ENCODE results near the gene PTPN11.

DNA sequence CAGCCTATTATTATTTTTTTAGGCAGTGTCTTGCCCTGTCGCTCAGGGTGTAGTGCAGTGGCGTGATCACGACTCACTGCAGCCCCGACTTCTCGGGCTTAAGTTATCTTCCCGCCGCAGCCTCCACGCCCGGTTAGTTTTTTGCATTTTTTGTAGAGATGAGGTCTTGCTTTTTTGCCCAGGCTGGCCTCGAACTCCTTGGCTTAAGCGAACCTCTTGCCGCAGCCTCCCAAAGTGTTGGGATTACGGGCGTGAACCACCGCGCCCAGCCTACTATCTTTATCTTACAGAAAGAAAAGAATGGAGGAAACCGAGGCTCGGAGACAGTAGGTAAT, 507 bp upstream of the PTPN11 start:
- TF ChIP-seq, protein P1, sequence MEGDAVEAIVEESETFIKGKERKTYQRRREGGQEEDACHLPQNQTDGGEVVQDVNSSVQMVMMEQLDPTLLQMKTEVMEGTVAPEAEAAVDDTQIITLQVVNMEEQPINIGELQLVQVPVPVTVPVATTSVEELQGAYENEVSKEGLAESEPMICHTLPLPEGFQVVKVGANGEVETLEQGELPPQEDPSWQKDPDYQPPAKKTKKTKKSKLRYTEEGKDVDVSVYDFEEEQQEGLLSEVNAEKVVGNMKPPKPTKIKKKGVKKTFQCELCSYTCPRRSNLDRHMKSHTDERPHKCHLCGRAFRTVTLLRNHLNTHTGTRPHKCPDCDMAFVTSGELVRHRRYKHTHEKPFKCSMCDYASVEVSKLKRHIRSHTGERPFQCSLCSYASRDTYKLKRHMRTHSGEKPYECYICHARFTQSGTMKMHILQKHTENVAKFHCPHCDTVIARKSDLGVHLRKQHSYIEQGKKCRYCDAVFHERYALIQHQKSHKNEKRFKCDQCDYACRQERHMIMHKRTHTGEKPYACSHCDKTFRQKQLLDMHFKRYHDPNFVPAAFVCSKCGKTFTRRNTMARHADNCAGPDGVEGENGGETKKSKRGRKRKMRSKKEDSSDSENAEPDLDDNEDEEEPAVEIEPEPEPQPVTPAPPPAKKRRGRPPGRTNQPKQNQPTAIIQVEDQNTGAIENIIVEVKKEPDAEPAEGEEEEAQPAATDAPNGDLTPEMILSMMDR (conservative IDR thresholded peaks at IDR 0.05; ENCODE audit: low read length): no peak
- no peak for TF ChIP-seq EZH2phosphoT487 (IDR thresholded peaks at IDR 0.05; ENCODE audit: borderline replicate concordance, low read depth, low read length)
